Measurements from ENCODE around the gene CEP57L1.
"Not testable (repeated sequence)": the region's sequence is repeated elsewhere in the genome, so short reads cannot be mapped to it uniquely, and the experiment has no call there.

CEP57L1 gene

GRCh38 chr6:109105681-109106080 is 10.4 kb downstream of the CEP57L1 start:
- no peak for DNase-seq (ENCODE audit: low read depth)

GRCh38 chr6:109109663-109110062 is 14.4 kb downstream of the CEP57L1 start:
- not testable (repeated sequence) for DNase-seq (ENCODE audit: low read depth)

- not testable (repeated sequence) for DNase-seq (ENCODE audit: low read depth)
Observed at GRCh38 chr6:109112663-109113062, 17.4 kb downstream of the CEP57L1 start.

DNA sequence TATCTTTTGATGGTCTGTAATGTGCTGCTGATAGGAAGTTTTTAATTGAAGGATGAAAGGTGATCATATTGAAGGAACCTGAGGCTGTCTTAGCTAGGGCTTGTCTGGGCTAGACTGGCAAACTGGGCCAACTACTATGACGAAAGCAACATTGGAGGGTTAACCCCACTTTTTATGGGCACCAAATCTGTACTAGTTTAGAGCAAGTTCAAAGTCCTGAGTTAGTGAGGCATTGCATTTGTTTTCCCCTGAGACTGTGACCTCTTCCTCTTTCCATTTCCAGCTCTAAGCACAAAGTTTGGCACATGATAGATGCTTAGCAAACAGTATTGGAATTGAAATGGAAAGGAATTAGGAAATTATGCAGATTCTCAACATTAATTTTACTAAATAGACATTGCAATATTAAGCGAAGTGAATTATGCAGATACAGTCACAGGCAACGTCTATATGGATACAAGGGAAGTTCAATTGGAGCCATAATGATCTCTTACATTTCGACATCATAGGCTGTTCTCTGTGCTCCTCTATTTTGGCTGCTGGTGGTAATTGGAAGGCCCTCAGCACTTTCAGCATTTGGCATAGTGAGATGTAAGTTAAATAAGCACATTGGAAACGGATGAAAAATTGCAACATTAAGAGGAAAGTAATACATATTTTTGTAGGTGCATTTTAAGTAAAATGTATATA is 22.2 kb downstream of the CEP57L1 start:
- DNase-seq (ENCODE audit: low read depth), result no peak

DNA sequence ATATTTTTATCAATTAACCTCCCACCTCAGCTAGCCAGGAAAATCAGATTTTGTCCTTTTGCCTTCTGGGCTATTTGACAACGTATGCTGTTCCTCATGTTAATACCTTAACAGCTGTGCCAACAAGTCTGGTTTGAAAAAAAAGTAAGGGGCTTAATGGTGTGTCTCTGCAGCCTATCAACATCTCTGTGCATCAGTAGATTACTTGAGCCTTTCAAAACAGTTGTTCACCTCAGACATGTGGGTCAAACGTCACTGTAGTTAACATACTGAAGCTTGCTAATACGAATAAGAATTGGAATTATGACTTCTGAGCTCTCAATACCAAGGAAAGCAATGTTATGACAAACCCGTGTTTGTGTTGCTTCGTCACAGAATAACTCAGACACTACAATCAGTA is 23.0 kb downstream of the CEP57L1 start:
- no peak for DNase-seq (ENCODE audit: low read depth)

DNA sequence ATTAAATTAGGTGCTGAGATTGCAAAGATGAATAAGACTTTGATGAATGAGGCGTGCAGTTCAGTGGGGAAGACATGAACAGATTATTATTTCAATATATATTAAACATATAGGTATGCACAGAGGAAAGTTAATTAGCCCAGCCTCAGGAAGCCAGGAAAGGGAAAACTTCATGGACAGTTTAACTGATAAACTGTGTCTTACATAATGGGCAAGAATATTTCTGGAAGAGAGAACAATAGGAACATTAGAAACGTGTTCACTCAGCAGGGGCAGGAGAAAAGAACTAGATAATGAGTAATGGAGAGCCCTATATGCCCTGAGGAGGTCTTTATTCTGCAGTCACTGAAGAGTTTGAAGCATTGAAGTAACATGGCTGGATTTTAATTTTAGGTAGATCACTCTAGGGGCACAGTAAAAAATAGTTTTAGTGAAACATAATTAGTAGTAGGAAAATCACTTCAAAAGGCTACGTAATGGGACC is 23.6 kb downstream of the CEP57L1 start:
- DNase-seq (ENCODE audit: low read depth), result no peak

- DNase-seq (ENCODE audit: low read depth), result no peak
Observed at GRCh38 chr6:109121411-109121810, 26.1 kb downstream of the CEP57L1 start.

DNA sequence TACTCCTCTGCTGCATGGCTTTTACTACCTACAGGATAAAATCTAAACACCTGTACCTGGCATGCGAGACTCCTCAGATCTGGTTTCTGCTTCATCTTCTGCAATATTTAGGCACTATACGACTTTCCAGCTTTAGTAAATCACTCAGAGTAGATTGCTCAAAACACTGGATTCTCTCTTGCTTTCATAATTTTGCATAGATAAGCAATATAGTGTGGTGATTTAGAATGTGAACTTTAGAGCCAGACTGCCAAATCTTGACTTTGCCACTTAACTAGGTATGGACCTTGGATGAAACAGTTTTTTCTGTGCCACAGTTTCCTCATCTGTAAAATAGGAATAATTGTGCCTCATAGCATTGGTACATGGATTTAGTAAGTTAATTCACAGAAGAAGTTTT is 28.9 kb downstream of the CEP57L1 start:
- DNase-seq (ENCODE audit: low read depth), result no peak

DNA sequence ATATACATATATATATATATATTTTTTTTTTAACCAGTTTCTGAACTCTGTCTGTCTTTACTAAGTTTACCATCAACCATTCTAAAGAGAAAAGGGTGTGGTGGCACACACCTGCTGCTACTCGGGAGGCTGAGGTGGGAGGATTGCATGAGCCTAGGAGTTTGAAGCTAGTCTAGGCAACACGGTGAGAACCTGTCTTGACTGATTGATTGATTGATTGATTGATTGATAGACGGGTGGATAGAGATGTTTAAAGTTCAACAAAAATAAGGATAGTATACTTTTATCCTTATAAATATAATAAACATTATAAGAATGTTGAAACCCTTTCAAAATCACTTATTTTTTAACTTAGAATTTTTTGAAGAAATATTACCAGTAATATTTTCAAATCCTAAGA is 30.2 kb downstream of the CEP57L1 start:
- DNase-seq (ENCODE audit: low read depth), result no peak

DNA sequence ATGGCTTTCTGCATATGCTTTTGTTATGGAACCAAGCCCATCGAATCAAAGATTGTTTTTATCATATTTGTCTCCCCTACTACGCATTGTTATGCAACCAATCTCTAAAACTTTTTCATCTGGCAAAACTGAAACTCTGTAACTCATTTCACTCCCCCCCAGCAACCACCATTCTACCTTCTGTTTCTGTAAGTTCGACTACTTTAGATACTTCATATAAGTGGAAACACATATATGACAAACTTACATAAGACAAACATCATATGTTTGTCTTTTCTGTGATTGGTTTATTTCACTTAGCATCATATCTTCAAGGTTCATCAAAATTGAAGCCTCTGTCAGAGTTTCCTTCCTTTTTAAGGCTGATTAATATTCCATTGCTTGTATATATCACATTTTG is 34.8 kb downstream of the CEP57L1 start:
- DNase-seq (ENCODE audit: low read depth), result no peak

DNA sequence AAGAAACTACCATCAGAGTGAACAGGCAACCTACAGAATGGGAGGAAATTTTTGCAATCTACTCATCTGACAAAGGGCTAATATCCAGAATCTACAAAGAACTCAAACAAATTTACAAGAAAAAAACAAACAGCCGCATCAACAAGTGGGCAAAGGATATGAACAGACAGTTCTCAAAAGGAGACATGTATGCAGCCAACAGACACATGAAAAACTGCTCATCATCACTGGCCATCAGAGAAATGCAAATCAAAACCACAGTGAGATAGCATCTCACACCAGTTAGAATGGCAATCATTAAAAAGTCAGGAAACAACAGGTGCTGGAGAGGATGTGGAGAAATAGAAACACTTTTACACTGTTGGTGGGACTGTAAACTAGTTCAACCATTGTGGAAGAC is 40.3 kb downstream of the CEP57L1 start:
- DNase-seq (ENCODE audit: low read depth), result not testable (repeated sequence)

DNA sequence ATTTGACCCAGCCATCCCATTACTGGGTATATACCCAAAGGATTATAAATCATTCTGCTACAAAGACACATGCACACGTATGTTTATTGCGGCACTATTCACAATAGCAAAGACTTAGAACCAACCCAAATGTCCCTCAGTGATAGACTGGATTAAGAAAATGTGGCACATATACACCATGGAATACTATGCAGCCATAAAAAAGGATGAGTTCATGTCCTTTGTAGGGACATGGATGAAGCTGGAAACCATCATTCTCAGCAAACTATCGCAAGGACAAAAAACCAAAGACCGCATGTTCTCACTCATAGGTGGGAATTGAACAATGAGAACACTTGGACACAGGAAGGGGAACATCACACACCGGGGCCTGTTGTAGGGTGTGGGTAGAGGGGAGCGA is 40.7 kb downstream of the CEP57L1 start:
- DNase-seq (ENCODE audit: low read depth), result not testable (repeated sequence)

DNA sequence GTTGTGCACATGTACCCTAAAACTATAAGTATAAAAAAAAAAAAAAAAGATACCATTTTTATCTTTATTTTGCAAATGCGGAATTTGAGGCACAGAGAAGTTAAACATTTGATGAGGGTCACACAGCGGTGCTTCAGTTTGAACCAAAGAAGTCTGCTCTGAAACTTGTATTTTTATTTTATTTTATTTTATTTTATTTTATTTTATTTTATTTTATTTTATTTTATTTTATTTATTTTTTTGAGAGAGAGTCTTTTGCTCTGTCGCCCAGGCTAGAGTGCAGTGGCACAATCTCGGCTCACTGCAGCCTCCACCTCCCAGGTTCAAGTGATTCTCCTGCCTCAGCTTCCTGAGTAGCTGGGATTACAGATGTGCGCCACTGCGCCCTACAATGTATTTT is 41.2 kb downstream of the CEP57L1 start:
- not testable (repeated sequence) for DNase-seq (ENCODE audit: low read depth)

- no peak for DNase-seq (ENCODE audit: low read depth)
Observed at GRCh38 chr6:109139109-109139508, 43.8 kb downstream of the CEP57L1 start.

GRCh38 chr6:109142067-109142466 is 46.8 kb downstream of the CEP57L1 start:
- not testable (repeated sequence) for DNase-seq (ENCODE audit: low read depth)

GRCh38 chr6:109143191-109143590 is 47.9 kb downstream of the CEP57L1 start:
- no peak for DNase-seq (ENCODE audit: low read depth)

GRCh38 chr6:109148251-109148650 is 52.9 kb downstream of the CEP57L1 start:
- not testable (repeated sequence) for DNase-seq (ENCODE audit: low read depth)

GRCh38 chr6:109148716-109149115 is 53.4 kb downstream of the CEP57L1 start:
- not testable (repeated sequence) for DNase-seq (ENCODE audit: low read depth)

DNA sequence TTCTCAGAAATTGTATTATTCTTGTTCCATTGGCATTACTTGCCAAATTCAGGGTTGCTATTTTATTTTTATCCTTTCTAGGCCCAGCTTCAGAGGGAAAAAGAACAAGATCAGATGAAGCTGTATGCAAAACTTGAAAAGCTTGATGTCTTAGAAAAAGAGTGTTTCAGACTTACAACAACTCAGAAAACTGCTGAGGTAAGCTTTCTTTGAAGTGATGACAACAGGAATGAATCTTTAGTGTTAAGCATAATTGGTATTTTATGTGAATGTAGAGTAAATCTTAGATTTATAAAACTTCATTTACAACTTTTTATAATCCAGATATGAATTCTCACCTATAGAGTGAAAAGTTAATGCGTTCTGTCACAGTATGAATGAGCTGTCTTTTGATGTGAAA is 58.4 kb downstream of the CEP57L1 start:
- no peak for DNase-seq (ENCODE audit: low read depth)

DNA sequence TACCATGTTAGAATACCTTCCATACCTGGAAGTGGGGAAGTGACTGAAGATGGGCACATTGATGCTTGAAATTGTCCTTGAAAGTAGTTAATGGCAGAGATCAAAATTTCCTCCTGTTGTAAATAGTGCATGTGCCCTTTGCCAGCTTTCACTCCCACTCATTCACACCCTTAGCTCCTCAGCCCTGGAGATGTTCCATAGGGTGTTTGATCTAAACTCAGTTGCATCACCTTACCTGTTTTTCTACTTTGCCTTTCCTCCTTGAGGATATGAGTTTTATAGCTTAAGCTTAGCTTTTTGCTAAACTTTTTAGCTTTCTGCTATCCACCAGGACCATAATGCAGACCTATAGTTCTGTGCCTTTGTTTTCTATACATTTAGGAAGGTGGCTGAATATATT is 69.0 kb downstream of the CEP57L1 start:
- no peak for DNase-seq (ENCODE audit: low read depth)

DNA sequence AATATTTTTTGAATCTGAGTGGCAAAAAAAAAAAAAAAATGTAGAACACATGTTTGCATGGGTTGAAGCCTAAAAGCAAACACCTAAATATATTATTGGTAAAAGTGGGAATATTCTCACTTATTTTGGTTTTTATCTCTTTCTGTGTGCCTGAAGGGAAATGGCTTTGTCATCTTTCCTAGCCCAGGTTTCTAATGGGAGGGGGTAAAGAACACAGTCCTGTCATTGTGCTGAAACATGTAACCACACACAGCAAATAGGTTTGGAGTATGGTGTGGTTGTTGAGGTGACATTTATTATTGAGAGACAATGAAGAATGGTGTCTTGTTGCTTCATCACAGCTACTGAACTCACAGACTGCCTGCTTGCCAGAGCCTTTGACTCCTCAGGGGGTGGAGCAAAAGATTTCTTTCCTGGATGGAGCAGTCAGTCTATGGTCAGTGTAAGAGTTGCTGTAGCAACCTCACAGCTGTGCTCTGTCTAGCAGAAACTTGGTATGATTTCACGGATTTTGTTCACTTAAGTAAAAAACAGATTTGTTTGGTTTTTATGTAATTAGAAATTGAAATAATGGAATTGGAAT is 70.2 kb downstream of the CEP57L1 start:
- no peak for DNase-seq (ENCODE audit: low read depth)

DNA sequence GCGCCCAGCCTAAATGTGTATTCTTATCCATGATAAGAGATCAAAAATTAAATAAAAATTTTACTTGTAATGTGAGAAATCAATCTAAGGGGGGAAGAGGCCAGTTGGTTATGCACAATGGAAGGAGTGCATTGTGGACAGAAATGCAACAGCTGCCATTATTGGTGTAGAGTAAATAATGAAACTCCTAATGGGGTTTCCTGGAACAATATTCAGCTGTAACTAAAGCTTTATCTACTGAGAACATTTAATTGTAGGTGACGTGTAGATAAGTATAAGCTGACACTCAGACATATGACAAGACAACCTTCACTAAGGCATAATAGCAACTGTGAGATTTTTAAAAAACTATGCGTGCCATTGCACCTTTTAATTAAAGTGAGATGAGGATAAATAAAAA is 71.4 kb downstream of the CEP57L1 start:
- DNase-seq (ENCODE audit: low read depth), result no peak

GRCh38 chr6:109167562-109167961 is 72.3 kb downstream of the CEP57L1 start:
- DNase-seq (ENCODE audit: low read depth), result no peak

- no peak for DNase-seq (ENCODE audit: low read depth)
Observed at GRCh38 chr6:109170333-109170732, 75.0 kb downstream of the CEP57L1 start.
